Neural cell (in vitro differentiated cells): Measurements from ENCODE around the gene KIF5A. TPM values are rescaled to one million over a fixed set of nuclear protein-coding genes. Genes with fewer than 3 reads are reported as not detected.

Experiments
- H2AFZ ChIP-seq: fragments of 200-600, 300-800 bp; sonication (generic), shearing (Covaris generic); 2 replicates; pipeline ENCODE4 v1.6.0; 2014; ENCODE audit warnings: low read depth, mild to moderate bottlenecking, antibody characterized with exemption, low read length, moderate library complexity
- H3F3A ChIP-seq: fragments of 200-600 bp; shearing (Covaris generic); 2 replicates; pipeline ENCODE4 v1.6.1; 2016; ENCODE audit warnings: mild to moderate bottlenecking, moderate library complexity, mixed read lengths, antibody characterized with exemption, low read length; ENCODE audit not compliant: insufficient read depth, poor library complexity, severe bottlenecking
- H3K27ac ChIP-seq: fragments of 200-600, 300-800 bp; sonication (generic), shearing (Covaris generic); 2 replicates; pipeline ENCODE4 v1.5.1; 2014; ENCODE audit warnings: mild to moderate bottlenecking, low read length, moderate library complexity
- H3K27me3 ChIP-seq: fragments of 300-800, 200-600 bp; sonication (generic), shearing (Covaris generic); 2 replicates; pipeline ENCODE4 v1.6.0; 2014; ENCODE audit warnings: mild to moderate bottlenecking, low read depth, low read length, moderate library complexity; ENCODE audit not compliant: insufficient read depth
- H3K36me3 ChIP-seq: fragments of 300-800, 200-600 bp; sonication (generic), shearing (Covaris generic); 2 replicates; pipeline ENCODE4 v1.5.1; 2014; ENCODE audit warnings: mild to moderate bottlenecking, antibody characterized with exemption, low read length, moderate library complexity; ENCODE audit not compliant: insufficient read depth
- H3K4me2 ChIP-seq: fragments of 300-800, 200-600 bp; sonication (generic), shearing (Covaris generic); 2 replicates; pipeline ENCODE4 v1.6.0; 2014; ENCODE audit warnings: mild to moderate bottlenecking, low read length
- H3K4me3 ChIP-seq: fragments of 300-800, 200-600 bp; sonication (generic), shearing (Covaris generic); 2 replicates; pipeline ENCODE4 v1.5.1; 2014; ENCODE audit warnings: mild to moderate bottlenecking, low read length, moderate library complexity
- H3K79me2 ChIP-seq: fragments of 200-600 bp; shearing (Covaris generic); replicated peaks from 2 replicates; pipeline ENCODE4 v1.6.0; 2014; ENCODE audit warnings: mild to moderate bottlenecking, low read length, moderate library complexity; ENCODE audit not compliant: insufficient read depth
- H3K9ac ChIP-seq: fragments of 300-800, 200-600 bp; sonication (generic), shearing (Covaris generic); 2 replicates; pipeline ENCODE4 v1.6.1; 2016; ENCODE audit warnings: mild to moderate bottlenecking, low read length, mixed read lengths
- H3K9me2 ChIP-seq: fragments of 200-600 bp; shearing (Covaris generic); 2 replicates; pipeline ENCODE4 v1.6.1; 2016; ENCODE audit warnings: mild to moderate bottlenecking, low read length, mixed read lengths; ENCODE audit not compliant: insufficient read depth
- H3K9me3 ChIP-seq: fragments of 200-600, 300-800 bp; sonication (generic), shearing (Covaris generic); 2 replicates; pipeline ENCODE4 v1.6.1; 2016; ENCODE audit warnings: mild to moderate bottlenecking, mixed run types, low read length, moderate library complexity, mixed read lengths
- H4K20me1 ChIP-seq: fragments of 200-600 bp; shearing (Covaris generic); 2 replicates; pipeline ENCODE4 v1.6.1; 2016; ENCODE audit warnings: mild to moderate bottlenecking, mixed run types; ENCODE audit not compliant: insufficient read depth
- EP300 ChIP-seq: fragments of 450-650 bp; conservative IDR thresholded peaks from 2 replicates; pipeline ENCODE4 v1.6.1; 2014; ENCODE audit warnings: antibody characterized with exemption, mild to moderate bottlenecking, moderate library complexity; ENCODE audit not compliant: poor library complexity, severe bottlenecking
- EZH2 ChIP-seq: fragments of 200-600, 300-800 bp; shearing (Covaris generic), sonication (generic); IDR thresholded peaks from 2 replicates; pipeline ENCODE4 v1.6.1; 2014; ENCODE audit warnings: antibody characterized with exemption, low read length, borderline replicate concordance, mild to moderate bottlenecking; ENCODE audit not compliant: insufficient read depth, poor library complexity, severe bottlenecking
- MXI1 ChIP-seq: fragments of 450-650 bp; conservative IDR thresholded peaks from 2 replicates; pipeline ENCODE4 v1.6.1; 2014; ENCODE audit warnings: antibody characterized with exemption, mild to moderate bottlenecking; ENCODE audit not compliant: poor library complexity, severe bottlenecking
- POLR2AphosphoS5 ChIP-seq: IDR thresholded peaks from 2 replicates; pipeline ENCODE4 v1.6.1; 2012
- RAD21 ChIP-seq: fragments of 450-650 bp; conservative IDR thresholded peaks from 2 replicates; pipeline ENCODE4 v1.6.1; 2014; ENCODE audit warnings: antibody characterized with exemption, mild to moderate bottlenecking, moderate library complexity
- SMC3 ChIP-seq: fragments of 450-650 bp; conservative IDR thresholded peaks from 2 replicates; pipeline ENCODE4 v1.6.1; 2014; ENCODE audit warnings: antibody characterized with exemption, mild to moderate bottlenecking, moderate library complexity; ENCODE audit not compliant: poor library complexity
- TAF1 ChIP-seq: IDR thresholded peaks from 2 replicates; pipeline ENCODE4 v1.6.1; 2012; ENCODE audit warnings: low read depth
- polyA plus RNA-seq: library from polyadenylated mRNA; depleted of rRNA; stranded (reverse); fragments of >200 nt; gene quantifications from 2 replicates; pipeline ENCODE4 v1.2.3, GENCODE V29; 2014
- TF ChIP-seq, protein P1 (sequence below): IDR thresholded peaks from 2 replicates; pipeline ENCODE4 v1.6.1; 2012; ENCODE audit warnings: borderline replicate concordance
- TF ChIP-seq, protein P2 (sequence below): fragments of 450-650 bp; IDR thresholded peaks from 2 replicates; pipeline ENCODE4 v1.5.1; 2014; ENCODE audit warnings: antibody characterized with exemption, mild to moderate bottlenecking, moderate library complexity; ENCODE audit not compliant: poor library complexity, severe bottlenecking

KIF5A gene
- polyA plus RNA-seq, 1 donor from 2014 or later, result 58.8 TPM

DNA sequence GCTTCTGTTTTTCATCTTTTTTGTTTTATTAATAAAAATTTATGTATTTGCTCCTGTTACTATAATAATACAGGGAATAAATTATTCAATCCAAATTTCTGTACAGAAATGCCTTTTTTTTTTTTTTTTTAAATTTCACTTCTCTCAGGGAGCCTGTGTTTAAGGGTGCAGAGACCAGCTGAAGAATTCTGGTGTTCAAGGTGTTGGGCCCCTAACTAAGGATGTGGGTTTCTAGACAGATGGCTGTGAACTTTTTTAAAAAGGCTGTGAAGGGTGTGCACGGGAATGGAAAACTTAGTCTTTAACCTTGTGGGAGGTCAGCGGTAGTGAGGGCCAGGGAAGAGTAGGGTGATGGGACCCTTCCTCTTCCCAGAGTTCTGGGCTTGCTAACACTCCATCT lies 53.5 kb downstream of the KIF5A start:
- H3K27me3 ChIP-seq, result no peaks in the 10 kb centered on the region
- TF ChIP-seq EZH2 (no peak), MXI1 (no peak), TAF1 (no peak), POLR2AphosphoS5 (no peak), EP300 (no peak), RAD21 (no peak), SMC3 (no peak)
- TF ChIP-seq, protein P1, sequence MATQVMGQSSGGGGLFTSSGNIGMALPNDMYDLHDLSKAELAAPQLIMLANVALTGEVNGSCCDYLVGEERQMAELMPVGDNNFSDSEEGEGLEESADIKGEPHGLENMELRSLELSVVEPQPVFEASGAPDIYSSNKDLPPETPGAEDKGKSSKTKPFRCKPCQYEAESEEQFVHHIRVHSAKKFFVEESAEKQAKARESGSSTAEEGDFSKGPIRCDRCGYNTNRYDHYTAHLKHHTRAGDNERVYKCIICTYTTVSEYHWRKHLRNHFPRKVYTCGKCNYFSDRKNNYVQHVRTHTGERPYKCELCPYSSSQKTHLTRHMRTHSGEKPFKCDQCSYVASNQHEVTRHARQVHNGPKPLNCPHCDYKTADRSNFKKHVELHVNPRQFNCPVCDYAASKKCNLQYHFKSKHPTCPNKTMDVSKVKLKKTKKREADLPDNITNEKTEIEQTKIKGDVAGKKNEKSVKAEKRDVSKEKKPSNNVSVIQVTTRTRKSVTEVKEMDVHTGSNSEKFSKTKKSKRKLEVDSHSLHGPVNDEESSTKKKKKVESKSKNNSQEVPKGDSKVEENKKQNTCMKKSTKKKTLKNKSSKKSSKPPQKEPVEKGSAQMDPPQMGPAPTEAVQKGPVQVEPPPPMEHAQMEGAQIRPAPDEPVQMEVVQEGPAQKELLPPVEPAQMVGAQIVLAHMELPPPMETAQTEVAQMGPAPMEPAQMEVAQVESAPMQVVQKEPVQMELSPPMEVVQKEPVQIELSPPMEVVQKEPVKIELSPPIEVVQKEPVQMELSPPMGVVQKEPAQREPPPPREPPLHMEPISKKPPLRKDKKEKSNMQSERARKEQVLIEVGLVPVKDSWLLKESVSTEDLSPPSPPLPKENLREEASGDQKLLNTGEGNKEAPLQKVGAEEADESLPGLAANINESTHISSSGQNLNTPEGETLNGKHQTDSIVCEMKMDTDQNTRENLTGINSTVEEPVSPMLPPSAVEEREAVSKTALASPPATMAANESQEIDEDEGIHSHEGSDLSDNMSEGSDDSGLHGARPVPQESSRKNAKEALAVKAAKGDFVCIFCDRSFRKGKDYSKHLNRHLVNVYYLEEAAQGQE, result no peak
- TF ChIP-seq, protein P2, sequence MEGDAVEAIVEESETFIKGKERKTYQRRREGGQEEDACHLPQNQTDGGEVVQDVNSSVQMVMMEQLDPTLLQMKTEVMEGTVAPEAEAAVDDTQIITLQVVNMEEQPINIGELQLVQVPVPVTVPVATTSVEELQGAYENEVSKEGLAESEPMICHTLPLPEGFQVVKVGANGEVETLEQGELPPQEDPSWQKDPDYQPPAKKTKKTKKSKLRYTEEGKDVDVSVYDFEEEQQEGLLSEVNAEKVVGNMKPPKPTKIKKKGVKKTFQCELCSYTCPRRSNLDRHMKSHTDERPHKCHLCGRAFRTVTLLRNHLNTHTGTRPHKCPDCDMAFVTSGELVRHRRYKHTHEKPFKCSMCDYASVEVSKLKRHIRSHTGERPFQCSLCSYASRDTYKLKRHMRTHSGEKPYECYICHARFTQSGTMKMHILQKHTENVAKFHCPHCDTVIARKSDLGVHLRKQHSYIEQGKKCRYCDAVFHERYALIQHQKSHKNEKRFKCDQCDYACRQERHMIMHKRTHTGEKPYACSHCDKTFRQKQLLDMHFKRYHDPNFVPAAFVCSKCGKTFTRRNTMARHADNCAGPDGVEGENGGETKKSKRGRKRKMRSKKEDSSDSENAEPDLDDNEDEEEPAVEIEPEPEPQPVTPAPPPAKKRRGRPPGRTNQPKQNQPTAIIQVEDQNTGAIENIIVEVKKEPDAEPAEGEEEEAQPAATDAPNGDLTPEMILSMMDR, result no peak
- H3K36me3 ChIP-seq, result no peaks in the 10 kb centered on the region
- no peaks in the 10 kb centered on the region for H3K9me2 ChIP-seq
- no peak overlapping the region for H3K4me2 ChIP-seq
- H3K27ac ChIP-seq, result no peak overlapping the region
- H3K79me2 ChIP-seq, result peaks cover 19% of the 10 kb centered on the region
- peak overlapping the region; percentile 74 for H3K4me3 ChIP-seq
- H3F3A ChIP-seq, result no peaks in the 10 kb centered on the region
- no peaks in the 10 kb centered on the region for H4K20me1 ChIP-seq
- H2AFZ ChIP-seq, result no peak overlapping the region
- peak overlapping the region; percentile 90 for H3K9ac ChIP-seq
- H3K9me3 ChIP-seq, result no peaks in the 10 kb centered on the region

DNA sequence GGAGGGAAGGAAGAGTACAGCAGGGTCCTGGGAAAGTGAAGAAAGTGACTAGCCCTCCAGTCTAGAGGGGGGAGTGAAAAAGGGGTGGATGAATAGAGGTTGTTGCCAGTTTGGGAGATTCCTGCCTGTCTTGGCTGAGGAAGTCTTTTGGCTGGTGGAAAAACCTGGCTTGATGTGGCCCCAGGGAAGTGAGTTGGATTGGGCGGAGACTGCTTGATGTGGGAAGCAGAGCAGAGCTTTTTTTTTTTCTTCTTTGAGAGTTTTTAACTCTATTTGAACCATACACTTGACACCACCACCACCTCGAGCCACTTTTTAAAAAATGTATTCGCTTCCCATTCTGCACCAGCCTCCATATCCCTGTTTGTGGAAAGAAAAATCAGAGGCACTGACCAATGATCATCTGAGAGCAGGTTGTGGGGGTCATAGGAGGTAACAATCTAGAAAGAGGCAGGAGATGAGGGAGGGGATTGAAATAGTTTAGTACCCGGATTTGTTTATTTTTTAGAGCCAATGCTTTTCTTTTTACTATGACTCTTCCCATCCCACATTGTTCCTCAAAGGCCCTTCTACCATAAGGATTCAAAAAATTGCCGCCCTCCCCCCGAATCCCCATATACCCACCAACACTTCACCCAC lies 54.1 kb downstream of the KIF5A start:
- no peaks in the 10 kb centered on the region for H3K36me3 ChIP-seq
- peak overlapping the region; percentile 74 for H3K4me3 ChIP-seq
- H2AFZ ChIP-seq, result peak overlapping the region; percentile 84
- peaks cover 19% of the 10 kb centered on the region for H3K79me2 ChIP-seq
- H3K9me3 ChIP-seq, result no peaks in the 10 kb centered on the region
- H3K27ac ChIP-seq, result peak overlapping the region; percentile 78
- H3K9me2 ChIP-seq, result no peaks in the 10 kb centered on the region
- no peaks in the 10 kb centered on the region for H3K27me3 ChIP-seq
- peak overlapping the region; percentile 94 for H3K4me2 ChIP-seq
- no peaks in the 10 kb centered on the region for H3F3A ChIP-seq
- peak overlapping the region; percentile 90 for H3K9ac ChIP-seq
- no peaks in the 10 kb centered on the region for H4K20me1 ChIP-seq
- no peak for TF ChIP-seq RAD21
- TF ChIP-seq, protein P1, result no peak
- no peak for TF ChIP-seq TAF1
- TF ChIP-seq EP300, result no peak
